HG02642 (cell line): ENCODE results near the gene MRPS23.

Experiments
- ATAC-seq: cut with Tn5 transposase; IDR thresholded peaks from one replicate; pipeline ENCODE4 v1.9.1; 2021; ENCODE audit warnings: mild to moderate bottlenecking; ENCODE audit not compliant: unreplicated experiment, poor library complexity

Gene MRPS23

DNA sequence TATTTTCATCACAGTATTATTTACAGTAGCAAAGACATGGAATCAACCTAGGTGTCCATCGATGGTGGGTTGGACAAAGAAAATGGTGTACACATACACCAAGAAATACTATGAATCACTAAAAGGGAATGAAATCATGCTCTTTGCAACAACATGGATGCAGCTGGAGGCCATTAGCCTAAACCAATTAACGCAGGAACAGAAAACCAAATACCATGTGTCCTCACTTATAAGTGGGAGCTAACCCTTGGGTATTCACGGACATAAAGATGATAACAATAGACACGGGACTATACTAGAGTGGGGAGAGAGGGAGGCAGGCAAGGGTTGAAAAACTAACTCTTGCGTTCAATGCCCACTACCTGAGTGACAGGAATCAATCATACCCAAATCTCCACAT lies 41.0 kb downstream of the MRPS23 start:
- no peak for ATAC-seq

DNA sequence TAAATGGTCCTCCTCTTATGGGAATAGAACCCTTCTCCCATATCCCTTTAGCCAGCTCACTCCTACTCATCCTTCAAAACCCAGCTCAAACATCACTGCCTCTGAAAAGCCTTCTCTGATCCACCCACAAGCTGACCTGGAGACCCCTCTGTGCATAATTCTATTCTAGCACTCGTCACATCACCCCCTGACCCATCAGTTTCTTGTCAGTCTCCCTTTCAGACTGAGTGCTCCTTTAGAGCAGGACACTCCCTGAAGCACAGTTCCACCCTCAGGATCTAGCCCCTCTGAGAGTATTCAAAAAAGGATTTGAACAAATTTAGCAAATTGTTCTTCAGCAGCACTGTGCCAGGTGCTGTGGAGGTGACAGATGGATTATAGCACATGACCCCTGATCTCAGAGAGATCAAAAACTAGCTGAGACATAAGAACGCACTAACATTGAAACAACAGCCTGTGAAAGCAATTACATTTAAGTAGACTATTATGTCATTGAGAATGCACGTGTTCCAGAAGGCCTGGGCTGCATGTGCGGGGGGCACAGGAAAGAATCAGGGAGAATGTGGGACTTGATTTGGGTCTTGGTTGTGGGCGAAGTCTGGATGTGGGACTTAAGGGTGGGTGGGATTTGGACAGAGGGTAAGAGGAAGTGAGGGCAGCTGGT lies 43.5 kb downstream of the MRPS23 start:
- ATAC-seq: no peak

DNA sequence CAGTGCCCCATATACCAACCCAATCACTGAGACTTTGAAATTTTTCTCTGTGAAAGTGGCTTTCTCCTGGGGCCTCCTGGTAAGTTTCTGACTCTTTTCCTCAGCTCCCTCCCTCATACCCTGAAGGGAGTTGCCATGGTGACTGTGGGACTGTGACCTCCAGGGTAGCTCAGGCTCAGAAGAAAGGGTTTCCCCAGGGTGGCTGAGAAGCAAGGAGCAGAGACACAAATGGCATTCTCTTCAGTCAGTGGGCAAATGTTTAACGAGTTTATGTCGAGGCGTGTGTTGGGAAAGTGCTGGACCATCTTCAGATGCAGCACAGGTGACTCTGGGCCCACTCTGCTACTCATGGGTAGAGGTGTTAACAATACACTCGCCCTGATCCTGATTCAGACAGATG lies 46.8 kb downstream of the MRPS23 start:
- no peak for ATAC-seq

DNA sequence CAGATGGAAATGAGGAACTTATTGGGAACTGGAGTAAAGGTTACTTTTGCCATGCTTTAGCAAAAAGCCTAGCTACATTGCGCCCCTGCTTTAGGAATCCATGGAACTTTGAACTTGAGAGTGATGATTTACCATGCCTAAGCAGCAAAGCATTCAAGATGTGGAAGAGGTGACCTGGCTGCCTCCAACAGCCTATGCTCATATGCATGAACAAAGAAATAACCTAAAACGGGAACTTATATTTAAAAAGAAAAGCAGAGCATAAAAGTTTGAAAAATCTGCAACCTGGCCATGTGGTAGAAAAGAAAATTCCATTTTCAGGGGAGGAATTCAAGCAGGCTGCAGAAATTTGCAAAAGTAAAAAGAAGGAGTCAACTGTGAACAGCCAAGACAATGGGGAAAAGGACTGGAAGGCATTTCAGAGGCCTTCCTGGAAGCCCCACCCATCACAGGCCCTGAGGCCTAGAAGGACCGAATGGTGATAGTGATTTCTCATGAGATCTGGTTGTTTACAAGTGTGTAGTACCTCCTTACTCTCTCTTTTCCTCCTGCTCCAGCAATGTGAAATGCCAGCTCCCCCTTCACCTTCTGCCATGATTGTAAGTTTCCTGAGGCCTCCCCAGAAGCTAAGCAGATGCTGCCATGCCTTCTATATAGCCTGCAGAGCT lies 48.7 kb downstream of the MRPS23 start:
- no peak for ATAC-seq

DNA sequence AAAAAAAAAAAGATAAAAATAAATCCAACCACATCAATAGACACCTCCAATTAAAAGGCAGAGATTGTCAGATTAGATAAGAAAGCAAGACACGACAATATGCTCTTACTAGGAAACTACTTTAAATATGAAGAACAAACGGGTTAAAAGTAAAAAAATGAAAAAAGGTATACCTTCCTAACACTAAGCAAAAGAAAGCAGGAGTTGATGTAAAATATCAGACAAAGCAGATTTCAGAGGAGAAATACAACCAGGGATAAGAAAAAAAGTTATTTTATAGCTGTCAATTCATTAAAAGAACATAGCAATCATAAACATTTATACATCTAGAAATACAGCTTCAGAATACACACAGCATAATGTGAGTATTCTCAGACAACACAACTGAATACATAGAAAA lies 55.0 kb downstream of the MRPS23 start:
- ATAC-seq: no peak

DNA sequence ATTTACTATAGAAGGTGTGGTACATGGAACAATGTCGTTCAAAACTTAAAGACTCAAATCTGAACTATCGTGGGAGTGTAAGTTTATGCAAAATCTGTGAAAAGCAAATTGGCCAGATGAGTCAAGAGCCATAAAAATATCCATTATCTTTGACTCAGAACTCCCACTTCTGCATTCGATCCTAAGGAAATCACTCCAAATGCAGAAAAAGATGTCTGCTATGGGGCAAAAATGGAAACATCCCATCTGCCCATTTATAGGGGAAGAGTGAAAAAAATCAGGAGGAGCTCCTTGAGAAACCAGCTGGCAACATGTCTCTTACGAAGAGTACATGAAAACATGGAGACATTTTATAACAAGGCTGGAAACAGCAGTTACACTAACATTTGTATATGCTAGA lies 61.1 kb downstream of the MRPS23 start:
- ATAC-seq: no peak

DNA sequence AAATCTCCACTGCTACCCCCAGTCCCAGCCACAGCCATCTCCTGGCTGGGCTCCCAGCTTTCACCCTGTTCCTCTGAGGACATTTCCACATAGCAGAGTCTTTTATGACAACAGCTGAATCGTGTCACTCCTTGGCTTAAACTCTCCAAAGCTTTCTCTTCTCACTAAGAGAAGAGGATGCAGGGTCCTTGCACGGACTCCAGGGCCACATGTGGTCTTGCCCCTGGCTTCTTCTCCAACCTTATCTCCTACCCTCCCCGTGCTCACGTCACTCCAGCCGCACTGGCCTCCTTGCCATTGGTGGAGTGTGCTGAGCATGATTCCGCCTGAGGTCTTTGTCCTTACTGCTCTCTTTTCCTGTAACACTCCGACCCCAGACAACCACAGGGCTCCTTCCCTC lies 64.8 kb downstream of the MRPS23 start:
- ATAC-seq: no peak
